Measurements from ENCODE around the gene SMPX.

DNA sequence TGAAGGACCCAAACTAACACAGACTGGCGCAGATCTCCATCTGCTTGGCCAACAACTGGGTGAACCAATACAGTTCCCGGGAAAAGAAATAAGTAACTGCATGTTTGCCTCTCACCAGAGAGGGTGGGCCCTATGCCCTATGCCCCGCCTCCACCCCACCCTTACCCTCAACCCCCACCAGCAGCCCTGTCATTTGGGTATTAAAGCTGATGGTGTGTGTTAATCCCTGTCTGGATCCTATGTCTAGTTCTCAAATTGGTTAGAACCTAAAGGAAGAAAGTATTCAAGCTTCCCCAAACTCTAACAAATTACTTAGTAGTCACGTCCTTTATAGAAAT, 19.0 kb downstream of the SMPX start:
- TF ChIP-seq, protein P1, sequence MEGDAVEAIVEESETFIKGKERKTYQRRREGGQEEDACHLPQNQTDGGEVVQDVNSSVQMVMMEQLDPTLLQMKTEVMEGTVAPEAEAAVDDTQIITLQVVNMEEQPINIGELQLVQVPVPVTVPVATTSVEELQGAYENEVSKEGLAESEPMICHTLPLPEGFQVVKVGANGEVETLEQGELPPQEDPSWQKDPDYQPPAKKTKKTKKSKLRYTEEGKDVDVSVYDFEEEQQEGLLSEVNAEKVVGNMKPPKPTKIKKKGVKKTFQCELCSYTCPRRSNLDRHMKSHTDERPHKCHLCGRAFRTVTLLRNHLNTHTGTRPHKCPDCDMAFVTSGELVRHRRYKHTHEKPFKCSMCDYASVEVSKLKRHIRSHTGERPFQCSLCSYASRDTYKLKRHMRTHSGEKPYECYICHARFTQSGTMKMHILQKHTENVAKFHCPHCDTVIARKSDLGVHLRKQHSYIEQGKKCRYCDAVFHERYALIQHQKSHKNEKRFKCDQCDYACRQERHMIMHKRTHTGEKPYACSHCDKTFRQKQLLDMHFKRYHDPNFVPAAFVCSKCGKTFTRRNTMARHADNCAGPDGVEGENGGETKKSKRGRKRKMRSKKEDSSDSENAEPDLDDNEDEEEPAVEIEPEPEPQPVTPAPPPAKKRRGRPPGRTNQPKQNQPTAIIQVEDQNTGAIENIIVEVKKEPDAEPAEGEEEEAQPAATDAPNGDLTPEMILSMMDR (IDR thresholded peaks at IDR 0.05), result no peak
- no peak for TF ChIP-seq POLR2A (IDR thresholded peaks at IDR 0.05)
